HepG2 (cell line): ENCODE data around the gene ZNF782. TPM values are rescaled to one million over a fixed set of nuclear protein-coding genes. Genes with fewer than 3 reads are reported as not detected.

Experiments
- EP300 ChIP-seq, 3 experiments: sonication (generic) in 1 of 3; formaldehyde crosslinking in 1 of 3; IDR thresholded peaks; 2 replicates each; pipeline versions ENCODE4 v1.5.1 to v1.6.1; 2011 to 2020; ENCODE audit warnings: low read depth in 2 of 3, low read length in 2 of 3, borderline replicate concordance in 1 of 3, improper control_type of control experiment in 1 of 3, mild to moderate bottlenecking in 1 of 3, missing genetic modification reagents in 1 of 3, moderate library complexity in 1 of 3
- GZF1 ChIP-seq: sonication (generic); formaldehyde crosslinking; IDR thresholded peaks from 2 replicates; pipeline ENCODE4 v1.5.1; 2020; ENCODE audit warnings: mild to moderate bottlenecking, missing genetic modification reagents
- HMGXB4 ChIP-seq, 2 experiments: sonication (generic) in 1 of 2; formaldehyde crosslinking in 1 of 2; IDR thresholded peaks; 2 replicates each; pipeline versions ENCODE4 v1.4.0 to v1.6.1; 2018 to 2020; ENCODE audit warnings: missing genetic modification reagents in 2 of 2, borderline replicate concordance in 1 of 2, low read depth in 1 of 2, mild to moderate bottlenecking in 1 of 2, missing biosample characterization in 1 of 2
- HNF4A ChIP-seq: sonication (generic); formaldehyde crosslinking; IDR thresholded peaks from 2 replicates; pipeline ENCODE4 v1.4.0; 2020; ENCODE audit warnings: missing genetic modification reagents
- MED1 ChIP-seq: sonication (generic); formaldehyde crosslinking; IDR thresholded peaks from 2 replicates; pipeline ENCODE4 v1.4.0; 2020; ENCODE audit warnings: missing genetic modification reagents
- NCOA2 ChIP-seq: sonication (generic); formaldehyde crosslinking; IDR thresholded peaks from 2 replicates; pipeline ENCODE4 v1.8.0; 2022; ENCODE audit warnings: inconsistent platforms
- PAXIP1 ChIP-seq: sonication (generic); formaldehyde crosslinking; conservative IDR thresholded peaks from 2 replicates; pipeline ENCODE4 v1.4.0; 2020; ENCODE audit warnings: mild to moderate bottlenecking, missing genetic modification reagents, moderate library complexity
- PHF21A ChIP-seq: sonication (generic); formaldehyde crosslinking; IDR thresholded peaks from 2 replicates; pipeline ENCODE4 v1.5.0; 2020; ENCODE audit warnings: mild to moderate bottlenecking, missing genetic modification reagents
- SNAPC5 ChIP-seq: sonication (generic); formaldehyde crosslinking; IDR thresholded peaks from 2 replicates; pipeline ENCODE4 v1.8.1; 2023; ENCODE audit warnings: mild to moderate bottlenecking, missing genetic modification reagents, borderline replicate concordance
- SOX5 ChIP-seq: IDR thresholded peaks from 2 replicates; pipeline ENCODE4 v1.6.1; 2016; ENCODE audit warnings: borderline replicate concordance
- SRSF1 ChIP-seq: fragments of 200-400 bp; formaldehyde crosslinking; optimal IDR thresholded peaks from 2 replicates; pipeline ENCODE3; 2017; ENCODE audit warnings: mild to moderate bottlenecking, low read depth, low read length, moderate library complexity
- ZBTB49 ChIP-seq: sonication (generic); formaldehyde crosslinking; IDR thresholded peaks from 2 replicates; pipeline ENCODE4 v1.4.0; 2020; ENCODE audit warnings: missing genetic modification reagents, borderline replicate concordance
- ZGPAT ChIP-seq: IDR thresholded peaks from 2 replicates; pipeline ENCODE4 v1.6.1; 2016; ENCODE audit warnings: mild to moderate bottlenecking
- ZNF30 ChIP-seq: sonication (generic); formaldehyde crosslinking; IDR thresholded peaks from 2 replicates; pipeline ENCODE4 v1.5.0; 2020; ENCODE audit warnings: mild to moderate bottlenecking, missing genetic modification reagents
- ZNF563 ChIP-seq: sonication (generic); formaldehyde crosslinking; IDR thresholded peaks from 2 replicates; pipeline ENCODE4 v1.8.0; 2022; ENCODE audit warnings: mild to moderate bottlenecking, moderate library complexity, missing genetic modification reagents
- ZNF569 ChIP-seq: sonication (generic); formaldehyde crosslinking; IDR thresholded peaks from 2 replicates; pipeline ENCODE4 v1.5.0; 2020; ENCODE audit warnings: mild to moderate bottlenecking, missing genetic modification reagents, moderate library complexity, borderline replicate concordance
- ZNF703 ChIP-seq: sonication (generic); formaldehyde crosslinking; IDR thresholded peaks from 2 replicates; pipeline ENCODE4 v1.5.1; 2020; ENCODE audit warnings: missing genetic modification reagents, mild to moderate bottlenecking, moderate library complexity, borderline replicate concordance
- polyA plus RNA-seq, 8 experiments: library from polyadenylated mRNA; depleted of rRNA in 3 of 8; stranded (reverse) in 7 of 8; unstranded in 1 of 8; fragments of >200 nt; fragmentation: Illumina TruSeq in 4 of 8; extraction: Trizol in 4 of 8; gene quantifications; 2 replicates each; pipeline versions ENCODE4 v1.2.1 to v1.2.3, GENCODE V29; 2011 to 2016; ENCODE audit warnings: low read depth in 4 of 8, missing spikeins in 1 of 8, mixed read lengths in 1 of 8; ENCODE audit not compliant: insufficient read depth in 1 of 8
- total RNA-seq, 5 experiments: library from RNA; depleted of rRNA; stranded (reverse); fragments of >200 nt; fragmentation: Illumina TruSeq; extraction: Trizol; gene quantifications; 2 replicates each; pipeline ENCODE4 v1.2.3, GENCODE V29; 2016; ENCODE audit warnings: low read depth in 1 of 5

ZNF782 gene
- total and polyA plus RNA-seq, 2 of the 13 experiments (the other 11 are each of a cell fraction or from before 2014, with no cell fraction given): 1.4 to 4.9 TPM

GRCh38 chr9:96856363-96857286 lies 2.3 kb upstream of the ZNF782 start (continued):
- TF ChIP-seq ZGPAT (peak; percentile 49; the same call in 1 of the 2 replicates), ZNF703 (no peak), HNF4A (CRISPR knock-in tag) (peak; percentile 81), PAXIP1 (peak; percentile 95), SNAPC5 (CRISPR knock-in tag) (no peak), PHF21A (CRISPR knock-in tag) (peak; percentile 34; the same call in 1 of the 2 replicates), HMGXB4 (CRISPR knock-in tag; IDR thresholded peaks at IDR 0.05; ENCODE audit: borderline replicate concordance in 1 of 2, low read depth in 1 of 2) (peak in 1 of 2 experiments; percentile 24; a peak in 1 of 4 replicates), MED1 (CRISPR knock-in tag) (peak; percentile 30; the same call in 1 of the 2 replicates), ZNF30 (no peak), ZBTB49 (no peak), ZNF563 (CRISPR knock-in tag) (no peak), GZF1 (0 out of 2 replicates have a peak, but pooled peaks have one; percentile 28), ZNF569 (CRISPR knock-in tag) (no peak), SOX5 (CRISPR knock-in tag) (peak; percentile 82), EP300 (IDR thresholded peaks at IDR 0.05; ENCODE audit: low read depth in 2 of 2, low read length in 2 of 2) (peak in 1 of 2 experiments; percentile 36; a peak in 1 of 4 replicates), EP300 (CRISPR knock-in tag; IDR thresholded peaks at IDR 0.05; ENCODE audit: borderline replicate concordance) (no peak; the same call in 1 of the 2 replicates), SRSF1 (no peak), NCOA2 (CRISPR knock-in tag) (peak; percentile 52)
